Upper lobe of left lung (tissue), 6 donors: ENCODE results near the gene FBXO41. TPM values are rescaled to one million over a fixed set of nuclear protein-coding genes. Genes with fewer than 3 reads are reported as not detected.
A peak's percentile ranks its signal among the peaks of the same experiment; 100 is the strongest.

Source experiments
- ATAC-seq, 2 donors: fragments of 200-7000 bp; cut with Tn5 transposase; one replicate each; pipeline ENCODE4 v1.9.1; 2022; ENCODE audit warnings: mild to moderate bottlenecking in 2 of 2, moderate library complexity in 2 of 2; ENCODE audit not compliant: low FRiP score in 2 of 2
- DNase-seq, 2 donors: peaks; one replicate each; pipeline ENCODE4 v3.0.0-alpha.2; 2019 to 2020
- H3K27ac ChIP-seq, 4 donors: fragments of 200-600 bp; sonication (generic); one replicate each; pipeline ENCODE4 v1.5.1; 2016 to 2019
- H3K27me3 ChIP-seq, 4 donors: fragments of 200-600 bp; sonication (generic); one replicate each; pipeline ENCODE4 v1.5.1; 2017 to 2019
- H3K36me3 ChIP-seq, 4 donors: fragments of 200-600 bp; sonication (generic); one replicate each; pipeline ENCODE4 v1.5.1; 2016 to 2019
- H3K4me1 ChIP-seq, 4 donors: fragments of 200-600 bp; sonication (generic); one replicate each; pipeline ENCODE4 v1.5.1; 2018 to 2019
- H3K4me3 ChIP-seq, 4 donors: fragments of 200-600 bp; sonication (generic); one replicate each; pipeline ENCODE4 v1.5.1; 2017 to 2019; ENCODE audit warnings: mild to moderate bottlenecking in 2 of 4, moderate library complexity in 1 of 4
- H3K9me3 ChIP-seq, 4 donors: fragments of 200-600 bp; sonication (generic); one replicate each; pipeline ENCODE4 v1.5.1; 2018 to 2019
- CTCF ChIP-seq, 6 experiments: fragments of 450-650 bp in 4 of 6; fragments of 200-600 bp in 2 of 6; sonication (generic) in 2 of 6; IDR thresholded peaks; one replicate each; pipeline ENCODE4 v1.5.1; 2016 to 2019; ENCODE audit warnings: antibody characterized with exemption in 6 of 6
- EP300 ChIP-seq, 4 donors: sonication (generic); formaldehyde crosslinking; IDR thresholded peaks; one replicate each; pipeline ENCODE4 v1.5.1; 2017; ENCODE audit warnings: antibody characterized with exemption in 4 of 4, control low read depth in 2 of 4
- POLR2A ChIP-seq, 4 donors: fragments of 450-650 bp; IDR thresholded peaks; one replicate each; pipeline ENCODE4 v1.5.1; 2016 to 2017; ENCODE audit warnings: antibody characterized with exemption in 4 of 4, mild to moderate bottlenecking in 2 of 4
- POLR2AphosphoS5 ChIP-seq, 2 donors: sonication (generic); formaldehyde crosslinking; IDR thresholded peaks; one replicate each; pipeline ENCODE4 v1.5.1; 2017; ENCODE audit warnings: antibody characterized with exemption in 2 of 2
- WGBS, 2 donors: methylation state at CpG; one replicate each; pipeline ENCODE4 v1.1.5; 2017 to 2018; 5-methylcytosine and 5-hydroxymethylcytosine counted together
- total RNA-seq, 6 donors: library from RNA; depleted of rRNA in 4 of 6; stranded (reverse); fragments of >200 nt in 4 of 6; gene quantifications; one replicate each; pipeline versions ENCODE4 v1.1.0 to v1.2.1, GENCODE V29; 2016 to 2021
- donor health status: DM: no; HTN: no; CAD: no; lungs with moderate emphysema.
- donor health status: DM: no; HTN: yes; CAD: no; lungs with severe emphysema.

The FBXO41 gene
- total RNA-seq, 6 donors from 2014 or later: 1.5 to 9.4 (median 3.9) TPM

GRCh38 chr2:73250872-73251846, 33.1 kb downstream of the FBXO41 start:
- Histone ChIP-seq H3K27me3 (no peaks in the 10 kb centered on the region), H3K9me3 (no peaks in the 10 kb centered on the region), H3K4me1 (no peaks in the 10 kb centered on the region), H3K27ac (no peak overlapping the region), H3K36me3 (peaks cover 58 to 93% (median 84%) of the 10 kb centered on the region in 4 donors), H3K4me3 (no peak overlapping the region)
- no peak for TF ChIP-seq POLR2AphosphoS5 (IDR thresholded peaks at IDR 0.05)
- no peak for TF ChIP-seq POLR2A (IDR thresholded peaks at IDR 0.05)
- TF ChIP-seq EP300 (IDR thresholded peaks at IDR 0.05): no peak
- no peak for DNase-seq
- WGBS, 2 donors: 95% methylated on average over 13 to 17 of the region's 17 CpGs
- ATAC-seq: no peak

- peaks cover 73 to 100% (median 94%) of the 10 kb centered on the region in 4 donors for H3K36me3 ChIP-seq
- 89 to 90% methylated on average over 9 of the region's 9 CpGs for WGBS, 2 donors
- H3K27ac ChIP-seq: no peak overlapping the region
- no peaks in the 10 kb centered on the region for H3K9me3 ChIP-seq
- H3K4me1 ChIP-seq: peaks cover 0 to under 1% (median 0%) of the 10 kb centered on the region in 4 donors
- H3K4me3 ChIP-seq: no peak overlapping the region
- no peaks in the 10 kb centered on the region for H3K27me3 ChIP-seq
- no peak for DNase-seq
- TF ChIP-seq CTCF (IDR thresholded peaks at IDR 0.05): no peak
- no peak for TF ChIP-seq POLR2A (IDR thresholded peaks at IDR 0.05)
- no peak for TF ChIP-seq POLR2AphosphoS5 (IDR thresholded peaks at IDR 0.05)
- no peak for TF ChIP-seq EP300 (IDR thresholded peaks at IDR 0.05)
- ATAC-seq: no peak
Measured at GRCh38 chr2:73249636-73250035, 34.6 kb downstream of the FBXO41 start.

GRCh38 chr2:73246850-73247249, 37.4 kb downstream of the FBXO41 start:
- no peak overlapping the region for H3K27ac ChIP-seq
- TF ChIP-seq EP300 (IDR thresholded peaks at IDR 0.05) (no peak), CTCF (IDR thresholded peaks at IDR 0.05) (no peak), POLR2A (IDR thresholded peaks at IDR 0.05) (no peak), POLR2AphosphoS5 (IDR thresholded peaks at IDR 0.05) (no peak)
- H3K9me3 ChIP-seq: no peaks in the 10 kb centered on the region
- DNase-seq (no peak), ATAC-seq (no peak)
- no peak overlapping the region for H3K4me3 ChIP-seq
- 83 to 87% methylated on average over 3 of the region's 3 CpGs for WGBS, 2 donors
- H3K36me3 ChIP-seq: peaks cover 63 to 100% (median 88%) of the 10 kb centered on the region in 4 donors
- no peaks in the 10 kb centered on the region for H3K27me3 ChIP-seq
- peaks cover 4 to 10% (median 6%) of the 10 kb centered on the region in 4 donors for H3K4me1 ChIP-seq

GRCh38 chr2:73244580-73244979, 39.7 kb downstream of the FBXO41 start:
- Histone ChIP-seq H3K9me3 (no peaks in the 10 kb centered on the region), H3K27ac (no peak overlapping the region), H3K36me3 (peaks cover 45 to 100% (median 78%) of the 10 kb centered on the region in 4 donors), H3K4me1 (peaks cover 7 to 13% (median 9%) of the 10 kb centered on the region in 4 donors), H3K27me3 (no peaks in the 10 kb centered on the region), H3K4me3 (no peak overlapping the region)
- no peak for TF ChIP-seq CTCF (IDR thresholded peaks at IDR 0.05)
- no peak for TF ChIP-seq POLR2A (IDR thresholded peaks at IDR 0.05)
- TF ChIP-seq EP300 (IDR thresholded peaks at IDR 0.05): no peak
- TF ChIP-seq POLR2AphosphoS5 (IDR thresholded peaks at IDR 0.05): no peak
- no peak for DNase-seq
- ATAC-seq: no peak
- 88 to 98% methylated on average over 3 of the region's 3 CpGs for WGBS, 2 donors

GRCh38 chr2:73243884-73244570, 40.3 kb downstream of the FBXO41 start:
- H3K9me3 ChIP-seq: no peaks in the 10 kb centered on the region
- no peak overlapping the region for H3K27ac ChIP-seq
- WGBS, 2 donors: 36 to 48% methylated on average over 5 of the region's 5 CpGs
- DNase-seq (peak in 1 of 2 donors; percentile 53), ATAC-seq (peak in 1 of 2 donors; percentile 80)
- no peaks in the 10 kb centered on the region for H3K27me3 ChIP-seq
- H3K4me3 ChIP-seq: no peak overlapping the region
- peaks cover 41 to 100% (median 75%) of the 10 kb centered on the region in 4 donors for H3K36me3 ChIP-seq
- H3K4me1 ChIP-seq: peaks cover 10 to 16% (median 14%) of the 10 kb centered on the region in 4 donors
- TF ChIP-seq EP300 (IDR thresholded peaks at IDR 0.05) (no peak), CTCF (IDR thresholded peaks at IDR 0.05) (no peak), POLR2A (IDR thresholded peaks at IDR 0.05) (no peak), POLR2AphosphoS5 (IDR thresholded peaks at IDR 0.05) (no peak)
